LNCaP clone FGC (cell line): ENCODE data around the gene NSG1.

Source experiments
- DNase-seq: peaks from one replicate; pipeline ENCODE4 v3.0.0-alpha.2; 2011; ENCODE audit warnings: low read depth
- H3K4me3 ChIP-seq: 2 replicates; pipeline ENCODE4 v1.5.1; 2011; ENCODE audit warnings: mild to moderate bottlenecking, low read depth, low read length, control low read depth
- CTCF ChIP-seq: IDR thresholded peaks from 2 replicates; pipeline ENCODE4 v1.5.1; 2012; ENCODE audit warnings: mild to moderate bottlenecking; ENCODE audit not compliant: control insufficient read depth, insufficient read depth; ENCODE audit errors: extremely low read depth

The NSG1 gene, protein sequence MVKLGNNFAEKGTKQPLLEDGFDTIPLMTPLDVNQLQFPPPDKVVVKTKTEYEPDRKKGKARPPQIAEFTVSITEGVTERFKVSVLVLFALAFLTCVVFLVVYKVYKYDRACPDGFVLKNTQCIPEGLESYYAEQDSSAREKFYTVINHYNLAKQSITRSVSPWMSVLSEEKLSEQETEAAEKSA

DNA sequence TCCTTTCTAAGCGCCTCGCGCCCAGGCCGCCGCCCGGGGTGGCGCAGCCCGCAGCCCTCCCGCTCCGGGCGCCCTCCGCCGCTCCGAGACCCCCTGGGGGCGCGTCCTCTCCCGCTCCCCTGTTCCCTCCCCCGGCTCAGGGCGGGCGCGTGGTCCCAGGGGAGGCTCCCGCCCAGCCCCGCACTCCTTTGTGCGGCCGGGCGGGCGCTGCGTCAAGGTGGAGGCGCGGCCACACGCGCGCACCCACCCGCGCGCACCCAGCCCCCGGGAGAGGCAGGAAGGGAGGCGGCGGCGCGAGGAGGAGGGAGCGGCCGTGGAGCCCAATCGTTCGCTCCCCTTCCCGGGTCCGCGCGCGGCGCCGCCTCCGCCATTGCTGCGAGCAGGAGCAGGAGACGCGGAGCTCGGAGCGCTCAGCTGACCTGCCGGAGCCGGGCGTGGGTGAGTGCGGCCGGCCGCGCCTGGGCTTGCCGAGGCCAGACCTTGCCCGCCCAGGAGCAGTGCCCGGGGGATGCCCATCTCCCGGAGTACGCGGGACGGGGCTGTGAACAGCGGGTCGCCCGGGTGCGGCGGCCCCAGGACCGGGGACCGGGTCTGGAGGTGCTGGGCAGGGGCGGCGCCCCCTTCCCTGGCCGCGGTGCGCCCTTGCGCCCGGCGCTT lies at the start of gene NSG1:
TSS of gene NSG1 (plus strand) at position 367 of the 657 bp plus-strand sequence. CDS start 528 bp downstream, outside the sequence.
- TF ChIP-seq CTCF = no peak
- DNase-seq = no peak
- peak within 1 kb of the TSS; percentile 36 for H3K4me3 ChIP-seq

DNA sequence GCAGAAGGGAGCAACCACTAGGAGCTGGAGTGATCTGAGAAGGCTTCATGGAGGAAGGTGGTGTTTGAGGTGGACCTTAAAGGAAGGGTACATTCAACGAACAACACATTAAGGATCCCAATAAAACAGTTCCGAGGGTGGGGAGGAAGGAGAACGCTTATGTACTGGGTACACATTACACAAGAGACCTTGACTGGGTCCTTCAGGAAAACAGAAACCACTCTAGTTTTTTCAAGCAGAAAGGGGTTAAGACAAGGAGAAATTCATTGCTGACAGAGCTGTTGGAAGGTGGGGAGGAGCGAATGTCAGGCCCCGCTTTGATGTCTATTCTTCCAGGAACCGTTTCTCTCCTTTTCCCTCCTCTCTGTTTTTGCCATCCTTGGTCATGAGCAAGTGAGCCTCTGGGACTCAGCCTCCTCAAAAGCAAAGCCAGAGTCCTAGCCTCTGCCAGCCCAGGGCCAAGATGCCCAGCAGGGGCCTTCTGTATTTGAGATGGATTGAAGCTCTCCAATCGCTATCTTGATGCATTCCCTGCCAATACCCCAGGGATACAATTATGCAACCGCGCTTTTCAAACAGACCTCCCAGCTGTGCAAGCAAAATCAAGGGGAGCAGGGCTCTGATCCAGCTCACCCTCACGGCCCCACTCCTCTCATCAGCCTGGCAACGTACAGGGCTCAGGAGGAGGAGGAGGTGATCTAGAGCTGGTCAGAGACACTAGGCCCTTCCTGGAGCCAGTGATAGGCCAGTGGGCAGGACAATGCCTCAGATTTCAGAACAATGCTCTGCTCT lies 48.5 kb upstream of the NSG1 start:
- DNase-seq = no peak
- H3K4me3 ChIP-seq = no peak overlapping the region
- TF ChIP-seq CTCF = no peak

GRCh38 chr4:4339504-4340085 lies 47.3 kb upstream of the NSG1 start:
- no peak for TF ChIP-seq CTCF
- no peak for DNase-seq
- H3K4me3 ChIP-seq = no peak overlapping the region

GRCh38 chr4:4341861-4342650 lies 44.8 kb upstream of the NSG1 start:
- no peak overlapping the region for H3K4me3 ChIP-seq
- TF ChIP-seq CTCF = no peak
- no peak for DNase-seq

DNA sequence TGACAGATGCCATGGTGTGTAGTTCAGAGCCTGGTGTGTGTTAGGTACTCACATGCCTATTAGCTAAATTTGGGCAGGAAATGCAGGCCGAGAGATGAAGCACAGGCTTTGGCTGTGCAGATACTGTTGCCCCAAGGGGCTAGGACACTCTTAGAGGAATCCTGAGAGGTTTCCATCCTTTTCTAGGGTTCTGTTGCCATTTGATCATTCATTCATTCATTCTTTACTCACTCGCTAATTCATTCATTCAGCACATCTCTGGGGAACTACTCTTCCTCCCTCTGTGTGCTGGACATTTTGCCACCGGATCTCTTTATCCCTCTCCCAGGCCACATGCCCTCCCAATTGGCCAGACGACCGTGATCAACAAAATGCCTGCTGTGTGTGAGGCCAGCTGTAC lies 43.9 kb upstream of the NSG1 start:
- DNase-seq = no peak
- no peak for TF ChIP-seq CTCF
- no peak overlapping the region for H3K4me3 ChIP-seq

GRCh38 chr4:4344915-4345527 lies 41.9 kb upstream of the NSG1 start:
- no peak for TF ChIP-seq CTCF
- H3K4me3 ChIP-seq = no peak overlapping the region
- DNase-seq = no peak
